Subcutaneous abdominal adipose tissue (tissue), 5 donors: Measurements from ENCODE around the gene ZBTB21.

Experiments
- H3K27ac ChIP-seq: one replicate; pipeline ENCODE4 v1.7.0; 2013; ENCODE audit warnings: low read depth, mild to moderate bottlenecking, inconsistent platforms, low read length, moderate library complexity
- H3K27me3 ChIP-seq, 5 donors: one replicate each; pipeline ENCODE4 v1.7.0; 2013; ENCODE audit warnings: low read length in 5 of 5, inconsistent platforms in 1 of 5; ENCODE audit not compliant: control insufficient read depth in 5 of 5, insufficient read depth in 4 of 5
- H3K36me3 ChIP-seq, 5 donors: one replicate each; pipeline ENCODE4 v1.7.0; 2013; ENCODE audit warnings: low read length in 5 of 5; ENCODE audit not compliant: control insufficient read depth in 5 of 5, insufficient read depth in 5 of 5
- H3K4me1 ChIP-seq, 5 donors: one replicate each; pipeline ENCODE4 v1.7.0; 2013; ENCODE audit warnings: low read length in 5 of 5, mild to moderate bottlenecking in 3 of 5, moderate library complexity in 1 of 5; ENCODE audit not compliant: control insufficient read depth in 5 of 5, insufficient read depth in 5 of 5
- H3K4me3 ChIP-seq, 5 donors: one replicate each; pipeline ENCODE4 v1.7.0; 2013; ENCODE audit warnings: low read length in 5 of 5, low read depth in 1 of 5
- H3K9ac ChIP-seq, 5 donors: one replicate each; pipeline ENCODE4 v1.7.0; 2013; ENCODE audit warnings: low read length in 5 of 5, mild to moderate bottlenecking in 4 of 5, moderate library complexity in 3 of 5
- H3K9me3 ChIP-seq, 5 donors: one replicate each; pipeline ENCODE4 v1.7.0; 2013; ENCODE audit warnings: low read length in 5 of 5; ENCODE audit not compliant: control insufficient read depth in 5 of 5
- donor health status: healthy.
- donor health status: healthy.
- donor health status: healthy.
- donor health status: healthy.
- donor health status: healthy.

The ZBTB21 gene

DNA sequence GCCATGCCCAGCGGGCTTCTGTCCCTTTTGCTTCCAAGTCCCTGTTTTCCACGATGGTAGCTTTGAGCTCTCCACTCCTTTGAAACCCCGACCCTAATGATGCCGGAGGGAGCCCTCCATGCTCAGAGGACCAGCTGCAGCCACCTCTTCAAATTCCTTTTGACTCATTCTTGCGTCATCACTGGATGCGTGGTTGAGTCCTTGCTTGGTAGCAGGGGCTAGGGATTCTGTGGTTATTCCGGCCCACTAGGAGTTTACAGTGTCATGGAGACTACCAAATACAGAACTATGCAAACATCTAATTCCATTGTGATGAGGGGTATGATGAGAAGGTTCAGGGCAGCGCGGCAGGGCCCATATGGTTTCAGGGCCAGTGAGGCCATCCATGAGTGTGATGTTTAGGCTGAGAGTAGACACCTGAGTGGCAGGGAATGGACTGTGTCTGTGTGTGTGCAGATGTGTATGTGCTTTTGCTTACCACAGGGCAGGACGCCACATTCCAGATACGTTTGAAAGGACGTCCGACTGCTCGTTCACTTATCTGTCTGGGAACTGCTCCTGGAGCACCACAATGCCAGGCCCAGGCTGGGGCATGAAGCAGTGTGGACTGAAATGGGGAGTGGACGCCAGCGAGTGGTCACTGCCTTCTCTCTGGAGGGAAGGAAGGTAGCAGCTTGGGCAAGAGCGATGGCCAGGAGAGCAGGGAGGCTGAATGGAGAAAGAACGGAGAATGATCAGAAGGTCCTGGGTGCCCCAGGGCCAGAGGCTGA is 30.4 kb upstream of the ZBTB21 start:
- no peak overlapping the region for H3K9ac ChIP-seq
- H3K27me3 ChIP-seq = no peaks in the 10 kb centered on the region
- H3K36me3 ChIP-seq = no peaks in the 10 kb centered on the region
- H3K4me3 ChIP-seq = no peak overlapping the region
- H3K4me1 ChIP-seq = peaks cover 0 to 11% (median 10%) of the 10 kb centered on the region in 5 donors
- H3K27ac ChIP-seq = no peak overlapping the region
- H3K9me3 ChIP-seq = peaks cover 0 to 4% (median 0%) of the 10 kb centered on the region in 5 donors

DNA sequence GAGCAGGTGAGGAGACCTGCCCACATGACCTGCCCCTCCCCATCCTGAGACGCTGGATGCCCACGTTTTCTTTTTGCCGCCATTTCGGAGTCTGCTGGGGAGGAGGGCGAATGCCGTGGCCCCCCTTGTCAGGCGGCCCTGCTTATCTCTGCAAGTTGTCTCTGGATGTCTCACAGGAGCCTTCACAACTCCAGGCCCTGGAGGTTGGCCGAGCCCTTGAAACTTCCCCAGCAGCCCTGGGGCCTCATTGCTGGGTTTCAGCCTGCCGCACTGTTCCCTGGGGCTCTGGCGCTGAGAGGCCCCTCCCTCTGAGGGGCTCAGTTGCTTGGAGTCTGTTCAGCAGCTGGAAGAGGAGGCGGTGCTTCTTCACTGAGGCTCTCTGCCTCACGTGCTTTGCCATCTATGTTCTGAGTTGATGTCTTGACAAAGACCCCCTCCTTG is 29.8 kb upstream of the ZBTB21 start:
- Histone ChIP-seq H3K9me3 (peaks cover 0 to 4% (median 0%) of the 10 kb centered on the region in 5 donors), H3K27me3 (no peaks in the 10 kb centered on the region), H3K4me3 (no peak overlapping the region), H3K9ac (no peak overlapping the region), H3K27ac (no peak overlapping the region), H3K36me3 (no peaks in the 10 kb centered on the region), H3K4me1 (peaks cover 0 to 11% (median 10%) of the 10 kb centered on the region in 5 donors)

DNA sequence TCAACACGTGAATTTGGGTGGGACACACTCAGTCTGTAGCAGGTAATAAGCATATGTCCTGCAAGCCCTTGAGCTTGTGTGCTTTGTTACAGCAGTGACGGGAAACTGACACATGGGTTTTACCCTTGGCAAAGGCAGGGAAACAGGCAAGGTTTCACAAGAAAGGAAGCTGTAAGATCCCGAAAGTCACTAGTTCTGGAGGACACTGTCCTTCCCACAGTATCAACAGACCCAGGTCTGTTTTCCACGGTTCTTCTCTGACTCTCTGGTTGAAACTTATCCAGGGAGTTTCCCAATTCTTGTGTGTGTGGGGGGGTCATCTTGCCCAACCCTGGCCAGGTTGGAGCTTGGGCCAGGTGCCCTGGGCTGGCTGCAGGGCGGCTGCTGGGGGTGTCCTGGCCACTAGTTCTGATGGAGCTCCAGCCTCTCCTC is 29.3 kb upstream of the ZBTB21 start:
- H3K27me3 ChIP-seq = no peaks in the 10 kb centered on the region
- no peak overlapping the region for H3K27ac ChIP-seq
- no peak overlapping the region for H3K9ac ChIP-seq
- peaks cover 0 to 11% (median 10%) of the 10 kb centered on the region in 5 donors for H3K4me1 ChIP-seq
- no peaks in the 10 kb centered on the region for H3K36me3 ChIP-seq
- no peak overlapping the region for H3K4me3 ChIP-seq
- peaks cover 0 to 4% (median 0%) of the 10 kb centered on the region in 5 donors for H3K9me3 ChIP-seq

DNA sequence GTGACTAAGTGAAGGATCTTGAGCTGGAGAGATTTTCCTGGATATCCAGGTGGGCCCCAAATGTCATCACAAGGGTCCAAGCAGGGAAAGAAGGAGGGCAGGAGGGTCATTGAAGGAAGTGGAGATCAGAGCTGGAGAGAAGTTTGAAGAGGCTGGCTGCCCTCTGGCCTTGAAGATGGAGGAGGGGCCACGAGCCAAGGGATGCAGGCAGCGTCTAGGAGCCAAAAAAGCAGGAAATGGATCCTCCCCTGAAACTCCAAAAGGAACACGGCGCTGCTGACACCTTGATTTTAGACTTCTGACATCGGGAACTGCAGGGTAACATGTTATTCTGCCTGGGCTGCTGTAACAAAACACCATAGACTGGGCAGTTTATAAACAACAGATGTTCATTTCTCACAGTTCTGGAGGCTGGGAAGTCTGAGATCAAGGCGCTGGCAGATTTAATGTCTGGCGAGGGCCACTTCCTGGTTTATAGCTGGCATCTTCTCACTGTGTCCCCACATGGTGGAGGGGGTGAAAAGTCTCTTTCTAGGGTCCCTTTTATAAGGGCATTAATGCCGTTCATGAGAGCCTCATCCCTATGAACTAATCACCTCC is 28.8 kb upstream of the ZBTB21 start:
- Histone ChIP-seq H3K27ac (no peak overlapping the region), H3K9ac (no peak overlapping the region), H3K9me3 (peaks cover 0 to 4% (median 0%) of the 10 kb centered on the region in 5 donors), H3K4me3 (no peak overlapping the region), H3K36me3 (no peaks in the 10 kb centered on the region), H3K4me1 (peaks cover 0 to 11% (median 10%) of the 10 kb centered on the region in 5 donors), H3K27me3 (no peaks in the 10 kb centered on the region)

DNA sequence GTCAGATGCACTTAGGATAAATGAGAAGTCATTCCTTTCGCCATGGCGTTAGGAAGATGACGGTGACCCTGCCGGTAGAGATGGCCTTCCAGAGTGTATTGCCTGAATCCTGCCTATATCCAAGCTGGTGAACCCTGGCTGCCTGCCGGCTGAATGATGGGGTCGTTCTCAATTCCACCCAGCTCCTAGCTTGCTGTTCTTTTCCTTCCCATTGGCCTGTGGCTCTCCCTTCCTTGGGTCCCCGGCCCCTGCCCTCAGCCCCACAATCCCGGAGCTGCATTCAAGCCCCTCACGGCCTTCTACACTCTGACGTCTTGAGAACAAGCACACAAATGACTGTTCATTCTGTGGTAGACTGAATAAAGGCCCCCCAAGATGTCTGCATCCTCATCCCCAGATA is 28.2 kb upstream of the ZBTB21 start:
- H3K4me1 ChIP-seq = peaks cover 0 to 11% (median 10%) of the 10 kb centered on the region in 5 donors

DNA sequence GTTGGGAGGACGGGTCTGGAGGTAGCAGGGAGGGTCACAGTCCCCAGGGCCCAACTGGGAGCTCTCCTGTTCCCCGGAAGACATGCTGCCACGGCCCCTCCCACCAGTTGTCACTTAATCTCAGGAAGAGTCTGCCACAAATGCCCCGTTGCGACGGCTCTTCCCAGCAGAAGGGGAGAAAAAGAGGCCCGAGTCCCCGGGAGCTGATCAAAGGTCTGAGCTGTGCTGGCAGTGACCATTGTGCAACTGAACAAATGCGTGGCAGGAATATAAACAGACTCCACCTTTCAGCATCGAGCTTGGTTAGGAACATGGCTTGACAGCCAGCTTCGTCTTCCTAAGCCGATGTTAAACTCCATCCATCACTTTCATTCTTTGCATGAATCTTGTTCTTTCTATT is 27.8 kb upstream of the ZBTB21 start:
- Histone ChIP-seq H3K4me1 (peaks cover 0 to 11% (median 10%) of the 10 kb centered on the region in 5 donors), H3K27me3 (peaks cover 0 to 4% (median 0%) of the 10 kb centered on the region in 5 donors), H3K9me3 (peaks cover 0 to 4% (median 0%) of the 10 kb centered on the region in 5 donors), H3K4me3 (no peak overlapping the region), H3K27ac (no peak overlapping the region), H3K9ac (no peak overlapping the region), H3K36me3 (no peaks in the 10 kb centered on the region)

More for the DNA sequence above, 28.2 kb upstream of the ZBTB21 start:
- no peak overlapping the region for H3K27ac ChIP-seq
- peaks cover 0 to 4% (median 0%) of the 10 kb centered on the region in 5 donors for H3K9me3 ChIP-seq
- H3K9ac ChIP-seq = no peak overlapping the region
- no peaks in the 10 kb centered on the region for H3K27me3 ChIP-seq
- no peak overlapping the region for H3K4me3 ChIP-seq
- H3K36me3 ChIP-seq = no peaks in the 10 kb centered on the region

DNA sequence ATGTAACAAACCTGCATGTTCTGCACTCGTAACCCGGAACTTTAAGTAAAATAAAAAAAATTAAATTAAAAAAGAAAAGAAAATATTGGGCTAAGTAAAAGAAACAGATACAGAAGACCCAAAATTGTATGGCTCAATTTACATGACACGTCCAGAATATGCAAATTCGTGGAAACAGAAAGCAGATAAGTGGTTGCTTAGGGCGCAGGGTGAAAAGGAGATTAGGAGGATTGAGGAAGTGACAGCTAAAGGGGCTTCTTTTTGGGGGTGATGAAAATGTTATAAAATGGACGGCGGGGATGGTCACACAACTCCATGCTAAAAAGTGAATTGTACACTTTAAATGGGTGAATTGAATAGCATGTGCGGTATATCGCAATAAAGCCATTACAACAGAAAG is 27.4 kb upstream of the ZBTB21 start:
- H3K4me3 ChIP-seq = no peak overlapping the region
- H3K27me3 ChIP-seq = peaks cover 0 to 4% (median 0%) of the 10 kb centered on the region in 5 donors
- H3K4me1 ChIP-seq = peaks cover 0 to 11% (median 10%) of the 10 kb centered on the region in 5 donors
- H3K9me3 ChIP-seq = peaks cover 0 to 4% (median 0%) of the 10 kb centered on the region in 5 donors
- no peak overlapping the region for H3K9ac ChIP-seq
- H3K27ac ChIP-seq = no peak overlapping the region
- H3K36me3 ChIP-seq = no peaks in the 10 kb centered on the region

DNA sequence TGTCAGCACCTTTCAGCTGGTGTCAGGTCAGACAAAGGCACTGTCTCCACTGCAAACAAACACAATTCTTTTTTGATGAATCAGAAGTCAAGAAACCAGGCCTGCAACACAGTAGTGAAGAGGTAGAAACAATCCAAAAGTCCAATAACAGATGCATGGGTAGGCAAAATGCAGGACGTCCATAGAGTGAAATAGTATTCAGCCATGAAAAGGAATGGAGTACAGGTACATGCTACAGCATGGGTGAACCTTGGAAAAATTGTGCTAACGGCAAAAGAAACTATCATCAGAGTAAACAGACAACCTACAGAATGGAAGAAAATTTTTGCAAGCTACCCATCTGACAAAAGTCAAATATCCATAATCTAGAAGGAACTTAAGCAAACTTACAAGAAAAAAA is 26.2 kb upstream of the ZBTB21 start:
- peaks cover 0 to 4% (median 0%) of the 10 kb centered on the region in 5 donors for H3K27me3 ChIP-seq
- H3K9ac ChIP-seq = no peak overlapping the region
- H3K27ac ChIP-seq = no peak overlapping the region
- H3K4me3 ChIP-seq = no peak overlapping the region
- H3K9me3 ChIP-seq = peaks cover 0 to 4% (median 0%) of the 10 kb centered on the region in 5 donors
- H3K36me3 ChIP-seq = no peaks in the 10 kb centered on the region
- peaks cover 0 to 11% (median 10%) of the 10 kb centered on the region in 5 donors for H3K4me1 ChIP-seq

DNA sequence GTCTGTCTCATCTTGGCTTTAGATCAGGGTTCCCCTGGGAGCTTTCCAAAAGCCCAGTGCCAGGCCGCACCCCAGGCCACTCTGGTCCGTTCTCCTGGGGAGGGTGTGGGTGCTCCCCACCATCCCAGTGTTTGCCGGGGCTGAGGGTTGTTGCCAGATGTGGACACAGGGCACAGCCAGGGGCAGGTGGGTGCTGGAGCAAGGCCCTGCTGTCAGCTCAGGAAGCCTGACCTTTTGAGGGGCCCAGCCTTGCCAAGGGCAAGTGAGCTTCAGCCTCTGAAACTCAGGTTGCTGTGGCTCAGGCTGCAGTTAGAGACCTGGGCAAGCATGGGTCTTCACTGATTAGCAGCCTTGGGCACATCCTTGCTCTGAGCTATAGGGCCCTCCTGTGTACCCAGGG is 22.8 kb upstream of the ZBTB21 start:
- no peak overlapping the region for H3K4me3 ChIP-seq
- no peaks in the 10 kb centered on the region for H3K9me3 ChIP-seq

DNA sequence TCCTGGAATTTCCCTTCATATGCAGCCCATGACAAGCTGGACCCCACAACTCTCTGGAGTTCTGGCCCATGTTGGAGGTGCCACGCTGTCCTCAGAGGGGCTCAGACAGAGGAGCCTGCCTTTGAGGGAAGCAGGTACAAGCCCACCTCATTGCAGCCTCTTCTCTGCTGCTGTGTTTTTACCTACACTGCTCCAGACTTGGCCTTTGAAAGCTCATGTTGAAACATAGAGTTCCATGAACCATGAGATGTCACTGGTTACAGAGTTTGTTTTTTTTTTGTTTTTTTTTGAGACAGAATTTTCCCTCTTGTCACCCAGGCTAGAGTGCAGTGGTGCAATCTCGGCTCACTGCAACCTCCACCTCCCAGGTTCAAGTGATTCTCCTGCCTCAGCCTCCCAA is 22.1 kb upstream of the ZBTB21 start:
- Histone ChIP-seq H3K4me1 (no peaks in the 10 kb centered on the region), H3K4me3 (no peak overlapping the region), H3K27ac (no peak overlapping the region)

More for the DNA sequence above, 22.8 kb upstream of the ZBTB21 start:
- Histone ChIP-seq H3K27ac (no peak overlapping the region), H3K36me3 (no peaks in the 10 kb centered on the region), H3K9ac (no peak overlapping the region), H3K27me3 (peaks cover 0 to 4% (median 0%) of the 10 kb centered on the region in 5 donors), H3K4me1 (no peaks in the 10 kb centered on the region)

More for the DNA sequence above, 22.1 kb upstream of the ZBTB21 start:
- no peaks in the 10 kb centered on the region for H3K9me3 ChIP-seq
- H3K36me3 ChIP-seq = no peaks in the 10 kb centered on the region
- peaks cover 0 to 4% (median 0%) of the 10 kb centered on the region in 5 donors for H3K27me3 ChIP-seq
- H3K9ac ChIP-seq = no peak overlapping the region
